SK-N-SH treated with all-trans-retinoic acid at 6 μM for 48 hours (cell line): ENCODE data around the gene AGAP1.

Experiments used
- ATAC-seq: fragments of 200-7000 bp; cut with Tn5 transposase; 3 replicates; pipeline ENCODE4 v1.9.1; 2020; ENCODE audit warnings: mild to moderate bottlenecking, moderate library complexity
- ARNTL ChIP-seq: fragments of 450-650 bp; formaldehyde crosslinking; IDR thresholded peaks from 2 replicates; pipeline ENCODE4 v1.5.0; 2020; ENCODE audit warnings: low read depth, mild to moderate bottlenecking, moderate library complexity, borderline replicate concordance
- BACH2 ChIP-seq: fragments of 250-450 bp; sonication (Bioruptor Pico); IDR thresholded peaks from 2 replicates; pipeline ENCODE4 v1.9.0; 2021; ENCODE audit warnings: mild to moderate bottlenecking, borderline replicate concordance
- CSDC2 ChIP-seq: fragments of 250-450 bp; sonication (Bioruptor Pico); IDR thresholded peaks from 2 replicates; pipeline ENCODE4 v1.5.0; 2020; ENCODE audit warnings: mild to moderate bottlenecking, moderate library complexity
- ESRRG ChIP-seq: fragments of 250-450 bp; sonication (Bioruptor Pico); IDR thresholded peaks from 2 replicates; pipeline ENCODE4 v1.6.1; 2021; ENCODE audit warnings: mild to moderate bottlenecking
- GLIS3 ChIP-seq: fragments of 250-450 bp; sonication (Bioruptor Pico); IDR thresholded peaks from 2 replicates; pipeline ENCODE4 v1.5.0; 2020; ENCODE audit warnings: mild to moderate bottlenecking, moderate library complexity
- ISL1 ChIP-seq: fragments of 250-450 bp; sonication (Bioruptor Pico); IDR thresholded peaks from 2 replicates; pipeline ENCODE4 v2.1.2; 2022; ENCODE audit warnings: mild to moderate bottlenecking, moderate library complexity
- OSR1 ChIP-seq: fragments of 250-450 bp; sonication (Bioruptor Pico); IDR thresholded peaks from 2 replicates; pipeline ENCODE4 v1.8.0; 2022; ENCODE audit warnings: moderate library complexity, mild to moderate bottlenecking, inconsistent platforms
- PPARA ChIP-seq: fragments of 250-450 bp; sonication (Bioruptor Pico); IDR thresholded peaks from 2 replicates; pipeline ENCODE4 v1.5.0; 2020; ENCODE audit warnings: mild to moderate bottlenecking, borderline replicate concordance
- RARB ChIP-seq: fragments of 250-450 bp; sonication (Bioruptor Pico); IDR thresholded peaks from 2 replicates; pipeline ENCODE4 v1.8.0; 2021; ENCODE audit warnings: mild to moderate bottlenecking, moderate library complexity
- TCF4 ChIP-seq: fragments of 250-450 bp; sonication (Bioruptor Pico); IDR thresholded peaks from 2 replicates; pipeline ENCODE4 v1.8.0; 2021; ENCODE audit warnings: mild to moderate bottlenecking, moderate library complexity, borderline replicate concordance
- TOX ChIP-seq: fragments of 250-450 bp; sonication (Bioruptor Pico); IDR thresholded peaks from 2 replicates; pipeline ENCODE4 v1.8.0; 2021; ENCODE audit warnings: mild to moderate bottlenecking, moderate library complexity, borderline replicate concordance
- ZC3H10 ChIP-seq: fragments of 250-450 bp; sonication (Bioruptor Pico); IDR thresholded peaks from 2 replicates; pipeline ENCODE4 v1.5.1; 2021; ENCODE audit warnings: mild to moderate bottlenecking, moderate library complexity
- ZFP3 ChIP-seq: fragments of 250-450 bp; sonication (Bioruptor Pico); IDR thresholded peaks from 2 replicates; pipeline ENCODE4 v1.5.0; 2020; ENCODE audit warnings: mild to moderate bottlenecking, moderate library complexity
- ZNF565 ChIP-seq: fragments of 450-650 bp; formaldehyde crosslinking; conservative IDR thresholded peaks from 2 replicates; pipeline ENCODE4 v1.5.0; 2020; ENCODE audit warnings: low read depth, mild to moderate bottlenecking, moderate library complexity
- ZNF70 ChIP-seq: fragments of 450-650 bp; formaldehyde crosslinking; IDR thresholded peaks from 2 replicates; pipeline ENCODE4 v1.5.0; 2020; ENCODE audit warnings: mild to moderate bottlenecking, moderate library complexity
- ZNF8 ChIP-seq: fragments of 450-650 bp; formaldehyde crosslinking; IDR thresholded peaks from 2 replicates; pipeline ENCODE4 v1.5.0; 2020; ENCODE audit warnings: mild to moderate bottlenecking, moderate library complexity
- TF ChIP-seq, protein P1 (sequence below): fragments of 250-450 bp; sonication (Bioruptor Pico); IDR thresholded peaks from 2 replicates; pipeline ENCODE4 v1.8.0; 2020; ENCODE audit warnings: mild to moderate bottlenecking, moderate library complexity, borderline replicate concordance
- TF ChIP-seq, protein P2 (sequence below): fragments of 250-450 bp; sonication (Bioruptor Pico); IDR thresholded peaks from 2 replicates; pipeline ENCODE4 v1.5.1; 2021; ENCODE audit warnings: mild to moderate bottlenecking, moderate library complexity
- TF ChIP-seq, protein P3 (sequence below): fragments of 250-450 bp; sonication (Bioruptor Pico); IDR thresholded peaks from 2 replicates; pipeline ENCODE4 v1.5.1; 2020; ENCODE audit warnings: low read depth, mild to moderate bottlenecking, moderate library complexity
- TF ChIP-seq, protein P4 (sequence below): fragments of 250-450 bp; sonication (Bioruptor Pico); IDR thresholded peaks from 2 replicates; pipeline ENCODE4 v1.5.0; 2020; ENCODE audit warnings: mild to moderate bottlenecking, moderate library complexity
- TF ChIP-seq, protein P5 (sequence below): fragments of 250-450 bp; sonication (Bioruptor Pico); IDR thresholded peaks from 2 replicates; pipeline ENCODE4 v1.8.0; 2021; ENCODE audit warnings: low read depth, mild to moderate bottlenecking, moderate library complexity, borderline replicate concordance

The AGAP1 gene

DNA sequence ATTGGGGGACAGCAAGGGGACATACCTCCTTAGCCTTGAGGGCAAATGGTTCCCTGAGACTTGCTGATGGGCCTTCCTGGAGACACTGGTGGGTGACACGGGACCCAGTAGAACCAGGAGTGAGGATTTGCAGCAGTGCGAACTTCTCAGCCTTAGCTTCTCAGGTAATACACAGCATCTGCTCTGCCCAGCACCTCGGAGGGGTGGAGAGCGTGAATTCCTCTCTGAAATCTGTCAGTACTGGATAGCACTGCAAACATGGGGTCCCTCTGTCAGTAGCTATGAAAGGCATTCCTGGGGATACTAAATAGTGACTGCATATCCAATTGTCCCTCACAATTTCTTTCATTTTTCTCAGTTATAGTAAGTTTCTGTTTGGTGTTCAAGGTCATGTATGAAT, 522.7 kb downstream of the AGAP1 start (continued):
- TF ChIP-seq, protein P1, sequence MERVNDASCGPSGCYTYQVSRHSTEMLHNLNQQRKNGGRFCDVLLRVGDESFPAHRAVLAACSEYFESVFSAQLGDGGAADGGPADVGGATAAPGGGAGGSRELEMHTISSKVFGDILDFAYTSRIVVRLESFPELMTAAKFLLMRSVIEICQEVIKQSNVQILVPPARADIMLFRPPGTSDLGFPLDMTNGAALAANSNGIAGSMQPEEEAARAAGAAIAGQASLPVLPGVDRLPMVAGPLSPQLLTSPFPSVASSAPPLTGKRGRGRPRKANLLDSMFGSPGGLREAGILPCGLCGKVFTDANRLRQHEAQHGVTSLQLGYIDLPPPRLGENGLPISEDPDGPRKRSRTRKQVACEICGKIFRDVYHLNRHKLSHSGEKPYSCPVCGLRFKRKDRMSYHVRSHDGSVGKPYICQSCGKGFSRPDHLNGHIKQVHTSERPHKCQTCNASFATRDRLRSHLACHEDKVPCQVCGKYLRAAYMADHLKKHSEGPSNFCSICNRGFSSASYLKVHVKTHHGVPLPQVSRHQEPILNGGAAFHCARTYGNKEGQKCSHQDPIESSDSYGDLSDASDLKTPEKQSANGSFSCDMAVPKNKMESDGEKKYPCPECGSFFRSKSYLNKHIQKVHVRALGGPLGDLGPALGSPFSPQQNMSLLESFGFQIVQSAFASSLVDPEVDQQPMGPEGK (CRISPR knock-in tag) = no peak
- TF ChIP-seq, protein P2, sequence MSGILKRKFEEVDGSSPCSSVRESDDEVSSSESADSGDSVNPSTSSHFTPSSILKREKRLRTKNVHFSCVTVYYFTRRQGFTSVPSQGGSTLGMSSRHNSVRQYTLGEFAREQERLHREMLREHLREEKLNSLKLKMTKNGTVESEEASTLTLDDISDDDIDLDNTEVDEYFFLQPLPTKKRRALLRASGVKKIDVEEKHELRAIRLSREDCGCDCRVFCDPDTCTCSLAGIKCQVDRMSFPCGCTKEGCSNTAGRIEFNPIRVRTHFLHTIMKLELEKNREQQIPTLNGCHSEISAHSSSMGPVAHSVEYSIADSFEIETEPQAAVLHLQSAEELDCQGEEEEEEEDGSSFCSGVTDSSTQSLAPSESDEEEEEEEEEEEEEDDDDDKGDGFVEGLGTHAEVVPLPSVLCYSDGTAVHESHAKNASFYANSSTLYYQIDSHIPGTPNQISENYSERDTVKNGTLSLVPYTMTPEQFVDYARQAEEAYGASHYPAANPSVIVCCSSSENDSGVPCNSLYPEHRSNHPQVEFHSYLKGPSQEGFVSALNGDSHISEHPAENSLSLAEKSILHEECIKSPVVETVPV (CRISPR knock-in tag) = no peak
- TF ChIP-seq RARB (CRISPR knock-in tag) = no peak

DNA sequence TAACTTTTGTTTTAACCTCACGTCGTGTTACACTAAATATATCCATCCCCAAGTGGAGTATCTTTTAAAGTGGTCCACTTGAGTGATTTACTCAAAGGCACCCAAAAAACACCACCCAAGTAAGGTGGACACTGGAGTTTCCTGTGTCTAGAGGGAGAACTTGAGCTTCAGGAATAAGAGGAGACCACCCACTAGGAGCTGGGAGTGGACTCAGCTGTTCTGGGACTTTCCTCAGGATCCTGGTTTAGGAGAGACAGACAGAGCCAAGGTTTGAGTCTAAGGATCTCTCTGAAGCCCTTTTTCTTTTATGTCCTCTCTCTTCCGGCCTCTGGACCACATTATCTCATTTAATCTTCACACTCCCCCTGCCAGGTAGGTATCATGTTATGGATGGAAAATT, 523.6 kb downstream of the AGAP1 start:
- TF ChIP-seq, protein P3, sequence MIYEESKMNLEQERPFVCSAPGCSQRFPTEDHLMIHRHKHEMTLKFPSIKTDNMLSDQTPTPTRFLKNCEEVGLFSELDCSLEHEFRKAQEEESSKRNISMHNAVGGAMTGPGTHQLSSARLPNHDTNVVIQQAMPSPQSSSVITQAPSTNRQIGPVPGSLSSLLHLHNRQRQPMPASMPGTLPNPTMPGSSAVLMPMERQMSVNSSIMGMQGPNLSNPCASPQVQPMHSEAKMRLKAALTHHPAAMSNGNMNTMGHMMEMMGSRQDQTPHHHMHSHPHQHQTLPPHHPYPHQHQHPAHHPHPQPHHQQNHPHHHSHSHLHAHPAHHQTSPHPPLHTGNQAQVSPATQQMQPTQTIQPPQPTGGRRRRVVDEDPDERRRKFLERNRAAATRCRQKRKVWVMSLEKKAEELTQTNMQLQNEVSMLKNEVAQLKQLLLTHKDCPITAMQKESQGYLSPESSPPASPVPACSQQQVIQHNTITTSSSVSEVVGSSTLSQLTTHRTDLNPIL (CRISPR knock-in tag) = no peak
- TF ChIP-seq PPARA = no peak
- no peak for TF ChIP-seq ESRRG (CRISPR knock-in tag)
- TF ChIP-seq, protein P4, sequence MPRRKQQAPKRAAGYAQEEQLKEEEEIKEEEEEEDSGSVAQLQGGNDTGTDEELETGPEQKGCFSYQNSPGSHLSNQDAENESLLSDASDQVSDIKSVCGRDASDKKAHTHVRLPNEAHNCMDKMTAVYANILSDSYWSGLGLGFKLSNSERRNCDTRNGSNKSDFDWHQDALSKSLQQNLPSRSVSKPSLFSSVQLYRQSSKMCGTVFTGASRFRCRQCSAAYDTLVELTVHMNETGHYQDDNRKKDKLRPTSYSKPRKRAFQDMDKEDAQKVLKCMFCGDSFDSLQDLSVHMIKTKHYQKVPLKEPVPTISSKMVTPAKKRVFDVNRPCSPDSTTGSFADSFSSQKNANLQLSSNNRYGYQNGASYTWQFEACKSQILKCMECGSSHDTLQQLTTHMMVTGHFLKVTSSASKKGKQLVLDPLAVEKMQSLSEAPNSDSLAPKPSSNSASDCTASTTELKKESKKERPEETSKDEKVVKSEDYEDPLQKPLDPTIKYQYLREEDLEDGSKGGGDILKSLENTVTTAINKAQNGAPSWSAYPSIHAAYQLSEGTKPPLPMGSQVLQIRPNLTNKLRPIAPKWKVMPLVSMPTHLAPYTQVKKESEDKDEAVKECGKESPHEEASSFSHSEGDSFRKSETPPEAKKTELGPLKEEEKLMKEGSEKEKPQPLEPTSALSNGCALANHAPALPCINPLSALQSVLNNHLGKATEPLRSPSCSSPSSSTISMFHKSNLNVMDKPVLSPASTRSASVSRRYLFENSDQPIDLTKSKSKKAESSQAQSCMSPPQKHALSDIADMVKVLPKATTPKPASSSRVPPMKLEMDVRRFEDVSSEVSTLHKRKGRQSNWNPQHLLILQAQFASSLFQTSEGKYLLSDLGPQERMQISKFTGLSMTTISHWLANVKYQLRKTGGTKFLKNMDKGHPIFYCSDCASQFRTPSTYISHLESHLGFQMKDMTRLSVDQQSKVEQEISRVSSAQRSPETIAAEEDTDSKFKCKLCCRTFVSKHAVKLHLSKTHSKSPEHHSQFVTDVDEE = no peak
- TF ChIP-seq ZC3H10 (CRISPR knock-in tag) = no peak
- TF ChIP-seq TOX = no peak
- TF ChIP-seq, protein P1 (CRISPR knock-in tag) = no peak
- no peak for TF ChIP-seq ZNF70
- TF ChIP-seq, protein P2 (CRISPR knock-in tag) = no peak
- TF ChIP-seq ZFP3 (CRISPR knock-in tag) = no peak
- no peak for TF ChIP-seq ZNF8 (CRISPR knock-in tag)
- no peak for TF ChIP-seq ARNTL
- no peak for TF ChIP-seq OSR1 (CRISPR knock-in tag)
- no peak for TF ChIP-seq ISL1 (CRISPR knock-in tag)
- no peak for TF ChIP-seq CSDC2 (CRISPR knock-in tag)
- TF ChIP-seq ZNF565 (CRISPR knock-in tag) = no peak
- TF ChIP-seq TCF4 (CRISPR knock-in tag) = no peak
- no peak for TF ChIP-seq GLIS3
- ATAC-seq = no peak

DNA sequence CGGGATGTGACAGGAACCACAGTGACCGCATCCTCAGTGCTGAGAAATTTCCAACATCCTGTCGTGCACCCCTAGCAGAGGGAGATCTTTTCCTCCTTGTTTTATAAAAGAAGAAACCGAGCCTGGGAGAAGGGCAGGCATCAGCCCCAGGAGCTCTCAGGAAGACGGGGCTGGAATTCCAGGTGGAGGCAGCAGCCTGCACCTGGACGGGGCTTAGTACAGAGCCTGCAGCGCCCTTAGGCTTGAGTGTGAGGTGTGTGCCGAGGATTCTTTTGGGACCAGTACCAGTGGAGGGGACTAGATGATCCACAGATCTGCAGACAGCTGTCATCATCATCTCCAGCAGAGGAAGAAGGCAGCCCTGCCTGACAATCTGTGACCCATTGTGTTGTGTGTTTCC, 525.6 kb downstream of the AGAP1 start:
- no peak for TF ChIP-seq CSDC2 (CRISPR knock-in tag)
- no peak for TF ChIP-seq ZNF8 (CRISPR knock-in tag)
- no peak for TF ChIP-seq BACH2 (CRISPR knock-in tag)
- TF ChIP-seq, protein P5, sequence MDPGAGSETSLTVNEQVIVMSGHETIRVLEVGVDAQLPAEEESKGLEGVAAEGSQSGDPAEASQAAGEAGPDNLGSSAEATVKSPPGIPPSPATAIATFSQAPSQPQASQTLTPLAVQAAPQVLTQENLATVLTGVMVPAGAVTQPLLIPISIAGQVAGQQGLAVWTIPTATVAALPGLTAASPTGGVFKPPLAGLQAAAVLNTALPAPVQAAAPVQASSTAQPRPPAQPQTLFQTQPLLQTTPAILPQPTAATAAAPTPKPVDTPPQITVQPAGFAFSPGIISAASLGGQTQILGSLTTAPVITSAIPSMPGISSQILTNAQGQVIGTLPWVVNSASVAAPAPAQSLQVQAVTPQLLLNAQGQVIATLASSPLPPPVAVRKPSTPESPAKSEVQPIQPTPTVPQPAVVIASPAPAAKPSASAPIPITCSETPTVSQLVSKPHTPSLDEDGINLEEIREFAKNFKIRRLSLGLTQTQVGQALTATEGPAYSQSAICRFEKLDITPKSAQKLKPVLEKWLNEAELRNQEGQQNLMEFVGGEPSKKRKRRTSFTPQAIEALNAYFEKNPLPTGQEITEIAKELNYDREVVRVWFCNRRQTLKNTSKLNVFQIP (CRISPR knock-in tag) = no peak
- TF ChIP-seq, protein P1 (CRISPR knock-in tag) = no peak
- no peak; the same call in 2 of the 3 replicates for ATAC-seq
